Activated T-helper 1 cell treated with anti-CD3 and anti-CD28 coated beads, Interleukin-12 subunit alpha, Interleukin-12 subunit beta, Interleukin-2, Interleukin-4 antibody, amounts not matched to agents 30 ng/mL and 10 ng/mL and 1 ng/mL, durations not matched to agents 14 hours and 24 hours and 36 hours (primary cell): ENCODE data around the gene FAXDC2. TPM values are rescaled to one million over a fixed set of nuclear protein-coding genes. Genes with fewer than 3 reads are reported as not detected.

ENCODE experiments used
- DNase-seq: peaks from one replicate; pipeline ENCODE4 v3.0.0; 2021; ENCODE audit warnings: low spot score
- H3K27ac Mint-ChIP-seq: one replicate; pipeline ENCODE4 v1.8.0; 2021; ENCODE audit warnings: mild to moderate bottlenecking, mixed read lengths
- H3K27me3 Mint-ChIP-seq: one replicate; pipeline ENCODE4 v1.8.0; 2022; ENCODE audit warnings: mild to moderate bottlenecking, moderate library complexity, mixed read lengths; ENCODE audit not compliant: insufficient read depth
- H3K36me3 Mint-ChIP-seq: one replicate; pipeline ENCODE4 v1.8.0; 2021; ENCODE audit warnings: low read depth, mixed read lengths
- H3K4me1 Mint-ChIP-seq: one replicate; pipeline ENCODE4 v1.8.0; 2021; ENCODE audit warnings: low read depth, mixed read lengths
- H3K4me3 Mint-ChIP-seq: one replicate; pipeline ENCODE4 v1.8.0; 2021; ENCODE audit warnings: mild to moderate bottlenecking, moderate library complexity, mixed read lengths
- H3K9me3 Mint-ChIP-seq: one replicate; pipeline ENCODE4 v1.8.0; 2021; ENCODE audit warnings: mixed read lengths
- intact Hi-C: fragments of 100-400 bp; cut with micrococcal nuclease; formaldehyde crosslinking; loops from one replicate; pipeline ENCODE4 v1.15.1; 2024
- total RNA-seq: library from RNA; stranded (reverse); gene quantifications from 2 replicates; pipeline ENCODE4 v1.2.3, GENCODE V29; 2022

FAXDC2 gene
- total RNA-seq, 1 donor from 2014 or later = not detected

- H3K27me3 Mint-ChIP-seq = no peaks in the 10 kb centered on the region
- intact Hi-C loops = no loop called here
- DNase-seq = no peak
- peaks cover 23% of the 10 kb centered on the region for H3K4me1 Mint-ChIP-seq
- no peaks in the 10 kb centered on the region for H3K9me3 Mint-ChIP-seq
- H3K36me3 Mint-ChIP-seq = peaks cover 56% of the 10 kb centered on the region
- no peak overlapping the region for H3K4me3 Mint-ChIP-seq
- no peak overlapping the region for H3K27ac Mint-ChIP-seq
These were observed 55.2 kb downstream of the FAXDC2 start for GRCh38 chr5:154795235-154795596.

DNA sequence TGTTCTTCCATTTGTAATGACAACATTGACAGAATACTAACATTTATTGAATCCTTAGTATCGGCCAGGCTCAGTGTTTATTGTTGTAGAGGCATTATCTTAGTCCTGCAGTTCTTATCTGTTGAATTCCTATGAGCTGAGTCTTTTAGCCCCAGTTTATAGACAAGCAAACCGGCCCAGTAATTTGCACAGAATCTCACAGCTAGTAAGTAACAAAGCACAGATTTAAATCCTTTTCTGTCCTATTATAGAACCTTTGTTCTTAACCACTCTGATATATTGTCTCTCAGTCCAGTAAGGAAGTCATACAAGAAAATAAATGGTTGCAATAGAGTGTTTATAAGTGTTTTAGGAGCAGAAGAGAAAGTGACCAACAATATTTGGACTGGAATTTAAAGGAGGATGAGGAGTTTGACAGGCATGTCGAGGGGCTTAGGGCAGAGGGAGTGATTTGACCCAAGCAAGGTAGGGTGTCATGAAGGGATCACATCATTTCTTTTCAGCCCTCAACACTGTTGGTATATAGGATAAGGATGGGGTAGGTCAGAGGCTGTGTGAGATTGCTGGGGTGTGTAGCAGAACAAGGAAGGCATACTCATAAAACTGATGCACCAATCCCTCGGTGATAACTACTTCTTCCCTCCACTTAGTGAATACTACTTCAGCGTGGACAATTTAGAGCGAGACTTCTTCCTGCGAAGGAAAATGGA lies 55.7 kb downstream of the FAXDC2 start:
- Mint-ChIP-seq H3K4me1 (peaks cover 18% of the 10 kb centered on the region), H3K27me3 (no peaks in the 10 kb centered on the region), H3K4me3 (no peak overlapping the region), H3K9me3 (no peaks in the 10 kb centered on the region), H3K27ac (no peak overlapping the region), H3K36me3 (peaks cover 54% of the 10 kb centered on the region)
- intact Hi-C loops = no loop called here
- DNase-seq = no peak

DNA sequence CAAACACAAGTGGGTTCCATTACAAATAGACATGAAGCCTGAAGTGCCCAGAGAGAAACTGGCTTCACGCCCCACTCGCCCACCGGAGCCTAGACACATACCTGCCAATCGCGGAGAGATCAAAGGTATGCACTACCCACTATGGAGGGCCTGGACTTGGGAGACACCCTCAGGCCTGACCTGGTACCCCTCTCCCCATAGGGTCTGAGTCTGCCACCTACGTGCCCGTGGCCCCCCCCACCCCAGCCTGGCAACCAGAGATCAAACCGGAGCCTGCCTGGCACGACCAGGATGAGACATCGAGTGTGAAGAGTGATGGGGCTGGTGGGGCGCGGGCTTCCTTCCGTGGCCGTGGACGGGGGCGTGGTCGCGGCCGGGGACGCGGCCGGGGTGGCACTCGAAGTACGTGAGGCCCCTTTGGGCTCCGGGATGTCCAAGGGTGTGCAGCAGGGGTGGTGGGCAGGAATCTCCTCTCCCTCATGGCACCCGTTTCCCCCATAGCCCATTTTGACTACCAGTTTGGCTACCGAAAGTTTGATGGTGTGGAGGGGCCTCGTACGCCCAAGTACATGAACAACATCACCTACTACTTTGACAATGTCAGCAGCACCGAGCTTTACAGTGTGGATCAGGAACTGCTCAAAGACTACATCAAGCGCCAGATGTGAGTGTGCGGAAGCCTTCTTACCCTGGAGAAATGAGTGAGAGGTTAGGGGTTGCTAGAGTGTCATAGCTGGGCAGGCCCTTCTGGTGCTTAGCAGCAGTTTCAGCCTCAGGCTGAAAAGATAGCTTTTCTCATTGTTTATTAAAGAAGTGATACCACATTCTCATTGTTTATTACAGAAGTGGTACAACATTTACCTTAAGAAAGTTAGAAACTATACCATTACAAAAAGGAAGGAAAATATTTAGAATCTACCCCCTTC lies 56.5 kb downstream of the FAXDC2 start:
- intact Hi-C loops = loop anchor here (2.0 kb wide), 1 partner anchor 19 kb away; no protein-coding TSS in a partner anchor
- H3K27ac Mint-ChIP-seq = no peak overlapping the region
- H3K27me3 Mint-ChIP-seq = no peaks in the 10 kb centered on the region
- no peak overlapping the region for H3K4me3 Mint-ChIP-seq
- H3K36me3 Mint-ChIP-seq = peaks cover 48% of the 10 kb centered on the region
- no peak for DNase-seq
- no peaks in the 10 kb centered on the region for H3K9me3 Mint-ChIP-seq
- H3K4me1 Mint-ChIP-seq = peaks cover 12% of the 10 kb centered on the region

DNA sequence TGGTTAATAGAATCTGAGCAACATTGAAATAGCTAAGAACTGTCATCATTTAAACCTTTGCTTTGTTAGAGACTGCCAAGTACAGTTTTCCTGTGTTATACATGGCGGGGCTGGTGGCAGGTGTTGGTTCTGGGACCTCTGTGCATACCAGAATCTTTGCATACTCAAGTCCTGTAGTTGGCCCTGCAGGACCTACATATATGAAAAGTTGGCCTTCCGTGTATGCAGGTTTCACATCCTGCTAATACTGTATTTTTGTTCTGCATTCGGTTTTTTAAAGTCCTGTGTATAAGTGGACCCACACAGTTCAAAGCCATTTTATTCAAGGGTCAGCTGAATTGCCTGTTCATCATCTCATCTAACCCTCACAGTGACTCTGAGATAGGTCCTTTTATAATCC lies 58.9 kb downstream of the FAXDC2 start:
- H3K4me3 Mint-ChIP-seq = no peak overlapping the region
- peaks cover 25% of the 10 kb centered on the region for H3K4me1 Mint-ChIP-seq
- intact Hi-C loops = no loop called here
- no peaks in the 10 kb centered on the region for H3K9me3 Mint-ChIP-seq
- DNase-seq = no peak
- no peak overlapping the region for H3K27ac Mint-ChIP-seq
- peaks cover 42% of the 10 kb centered on the region for H3K36me3 Mint-ChIP-seq
- no peaks in the 10 kb centered on the region for H3K27me3 Mint-ChIP-seq

- intact Hi-C loops = no loop called here
- no peaks in the 10 kb centered on the region for H3K27me3 Mint-ChIP-seq
- no peak for DNase-seq
- no peaks in the 10 kb centered on the region for H3K9me3 Mint-ChIP-seq
- peak overlapping the region; percentile 4 for H3K4me3 Mint-ChIP-seq
- H3K36me3 Mint-ChIP-seq = peaks cover 25% of the 10 kb centered on the region
- H3K4me1 Mint-ChIP-seq = peaks cover 47% of the 10 kb centered on the region
- peak overlapping the region; percentile 73 for H3K27ac Mint-ChIP-seq
These were observed 62.2 kb downstream of the FAXDC2 start for GRCh38 chr5:154788212-154788611.

DNA sequence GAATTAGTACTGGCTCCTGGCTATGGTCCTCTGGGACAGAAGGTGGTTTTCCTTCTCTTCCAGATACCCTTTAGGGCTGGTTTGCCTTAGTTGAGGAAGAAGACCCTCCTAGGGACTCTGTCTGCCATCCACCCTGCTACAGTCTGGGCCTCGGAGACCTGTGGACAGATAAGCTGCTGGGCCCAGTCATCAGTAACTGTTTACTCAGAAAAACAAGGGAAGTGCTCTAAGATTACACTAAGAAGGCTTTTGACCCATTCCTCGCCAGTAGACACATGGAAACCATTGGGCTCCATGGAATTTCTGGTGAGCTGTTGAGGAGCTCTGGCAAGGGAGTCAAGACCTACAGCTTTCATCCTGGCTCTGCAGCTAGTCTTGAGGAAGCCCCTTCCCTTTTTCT lies 64.0 kb downstream of the FAXDC2 start:
- intact Hi-C loops = no loop called here
- peaks cover 19% of the 10 kb centered on the region for H3K36me3 Mint-ChIP-seq
- H3K9me3 Mint-ChIP-seq = no peaks in the 10 kb centered on the region
- DNase-seq = no peak
- peaks cover 58% of the 10 kb centered on the region for H3K4me1 Mint-ChIP-seq
- H3K4me3 Mint-ChIP-seq = no peak overlapping the region
- no peak overlapping the region for H3K27ac Mint-ChIP-seq
- H3K27me3 Mint-ChIP-seq = no peaks in the 10 kb centered on the region

DNA sequence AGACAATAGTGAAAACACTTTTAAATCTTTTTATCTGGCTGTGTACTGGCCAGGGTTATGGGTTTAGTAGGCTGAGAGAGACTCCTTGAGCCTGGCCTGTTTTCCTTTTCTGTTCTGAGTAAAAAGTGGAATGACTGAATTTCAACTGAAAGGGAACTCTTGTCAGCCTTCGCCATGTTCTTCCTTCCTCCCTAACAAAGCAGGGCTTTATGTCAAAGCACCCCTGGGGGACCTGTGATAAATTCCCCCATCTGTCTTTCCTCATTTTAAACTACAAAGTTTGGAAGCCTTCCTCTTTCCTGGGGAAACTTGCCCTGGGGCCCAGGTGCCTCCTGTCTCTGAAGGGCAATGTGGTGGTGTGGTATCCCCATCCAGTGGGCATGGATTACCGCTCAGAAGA lies 65.5 kb downstream of the FAXDC2 start:
- Mint-ChIP-seq H3K4me1 (peaks cover 65% of the 10 kb centered on the region), H3K27ac (peak overlapping the region; percentile 38), H3K36me3 (peaks cover 9% of the 10 kb centered on the region), H3K27me3 (no peaks in the 10 kb centered on the region), H3K4me3 (no peak overlapping the region), H3K9me3 (no peaks in the 10 kb centered on the region)
- intact Hi-C loops = no loop called here
- no peak for DNase-seq

GRCh38 chr5:154783774-154784460 lies 66.5 kb downstream of the FAXDC2 start:
- Mint-ChIP-seq H3K4me1 (peaks cover 72% of the 10 kb centered on the region), H3K27ac (no peak overlapping the region), H3K27me3 (no peaks in the 10 kb centered on the region), H3K9me3 (no peaks in the 10 kb centered on the region), H3K4me3 (no peak overlapping the region), H3K36me3 (peaks cover 8% of the 10 kb centered on the region)
- DNase-seq = no peak
- intact Hi-C loops = loop anchor here (2.0 kb wide), 1 partner anchor 27 kb away; no protein-coding TSS in a partner anchor

DNA sequence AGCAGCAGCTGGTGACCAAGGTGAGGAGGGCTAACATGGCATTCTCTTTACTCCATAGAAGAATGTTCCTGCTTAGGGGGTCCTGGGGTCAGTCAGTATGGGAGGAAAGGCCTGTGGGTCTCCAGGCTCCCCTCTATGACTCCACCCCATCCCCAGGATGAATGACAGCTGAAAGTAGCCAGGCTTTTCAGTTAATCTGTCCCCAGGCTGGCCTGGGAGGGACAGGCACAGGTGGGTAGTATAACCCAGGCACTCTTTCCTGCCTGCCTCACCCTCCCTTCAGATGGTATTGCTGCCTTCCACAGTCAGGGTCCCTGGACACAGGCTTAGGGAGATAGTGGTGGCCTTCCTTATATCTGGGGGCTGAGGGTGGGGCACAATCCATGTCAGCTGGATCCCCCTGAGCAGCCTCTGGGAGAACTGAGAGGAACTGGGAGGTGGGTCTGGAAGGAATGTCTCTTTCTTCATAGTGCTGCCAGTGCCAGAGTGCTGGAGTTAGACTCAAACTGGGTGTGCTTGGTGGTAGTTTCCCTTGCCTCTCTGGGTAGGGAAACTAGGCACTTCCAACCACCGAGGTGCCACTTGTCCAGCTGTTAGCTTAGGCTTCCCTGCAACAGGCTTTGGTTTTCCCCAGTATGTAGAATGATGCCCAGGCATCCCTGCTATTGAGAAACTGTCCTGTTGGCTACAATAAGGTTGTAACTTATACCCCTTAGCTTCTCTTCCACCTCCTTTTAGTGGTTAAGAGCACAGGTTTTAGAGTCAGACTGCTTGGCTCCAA lies 67.4 kb downstream of the FAXDC2 start:
- Mint-ChIP-seq H3K4me3 (no peak overlapping the region), H3K4me1 (peaks cover 67% of the 10 kb centered on the region), H3K27ac (no peak overlapping the region), H3K9me3 (no peaks in the 10 kb centered on the region), H3K36me3 (peaks cover 5% of the 10 kb centered on the region), H3K27me3 (no peaks in the 10 kb centered on the region)
- DNase-seq = no peak
- intact Hi-C loops = loop anchor here (2.0 kb wide), 1 partner anchor 26 kb away; no protein-coding TSS in a partner anchor

DNA sequence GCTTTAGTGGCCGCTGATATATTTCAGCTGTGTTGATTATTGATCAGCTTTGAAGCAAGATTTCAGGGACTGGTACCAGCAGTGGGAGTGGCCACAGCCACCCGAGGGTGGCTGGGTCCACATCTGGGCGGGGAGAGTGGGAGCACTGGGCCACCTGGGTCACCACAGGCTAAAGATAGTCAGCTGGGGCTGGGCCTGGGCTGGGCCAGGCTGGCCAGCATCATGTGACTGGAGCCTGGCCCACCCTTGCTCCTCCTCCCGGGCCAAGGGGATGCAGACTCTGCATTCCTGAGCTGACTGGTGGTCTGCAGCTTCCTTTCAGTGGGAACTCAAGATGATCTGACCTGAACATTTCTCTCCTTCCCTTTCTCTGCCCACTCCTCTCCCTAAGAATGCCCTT lies 68.1 kb downstream of the FAXDC2 start:
- Mint-ChIP-seq H3K36me3 (peaks cover 5% of the 10 kb centered on the region), H3K27me3 (no peaks in the 10 kb centered on the region), H3K9me3 (no peaks in the 10 kb centered on the region), H3K4me3 (no peak overlapping the region), H3K4me1 (peaks cover 60% of the 10 kb centered on the region), H3K27ac (peak overlapping the region; percentile 18)
- DNase-seq = no peak
- intact Hi-C loops = loop anchor here (2.0 kb wide), 1 partner anchor 26 kb away; no protein-coding TSS in a partner anchor

- Mint-ChIP-seq H3K36me3 (no peaks in the 10 kb centered on the region), H3K9me3 (no peaks in the 10 kb centered on the region), H3K4me1 (peaks cover 49% of the 10 kb centered on the region), H3K4me3 (no peak overlapping the region), H3K27ac (no peak overlapping the region), H3K27me3 (no peaks in the 10 kb centered on the region)
- DNase-seq = no peak
- intact Hi-C loops = no loop called here
These were observed 70.3 kb downstream of the FAXDC2 start for GRCh38 chr5:154780128-154780527.

DNA sequence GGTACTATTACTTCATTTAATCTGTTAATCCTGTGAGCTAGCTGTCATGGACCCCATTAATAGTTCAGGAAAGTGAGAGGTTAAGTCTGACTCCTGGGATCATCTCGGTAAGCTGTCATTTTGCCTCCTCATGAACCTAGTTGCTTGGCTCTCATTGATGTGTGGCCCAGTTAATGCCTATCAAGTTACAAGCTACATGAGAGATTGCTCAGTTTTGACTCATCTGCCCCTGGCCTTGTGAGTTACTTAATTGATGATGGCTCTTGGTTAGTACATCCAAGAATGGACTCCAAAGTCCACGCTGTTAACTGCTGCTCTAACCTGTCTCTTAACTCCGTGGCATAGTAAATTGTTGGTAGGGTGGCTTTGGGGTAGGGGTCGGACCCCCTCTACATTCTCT lies 71.3 kb downstream of the FAXDC2 start:
- intact Hi-C loops = no loop called here
- H3K27ac Mint-ChIP-seq = no peak overlapping the region
- H3K4me1 Mint-ChIP-seq = peaks cover 49% of the 10 kb centered on the region
- H3K4me3 Mint-ChIP-seq = no peak overlapping the region
- DNase-seq = no peak
- H3K36me3 Mint-ChIP-seq = no peaks in the 10 kb centered on the region
- H3K27me3 Mint-ChIP-seq = no peaks in the 10 kb centered on the region
- H3K9me3 Mint-ChIP-seq = no peaks in the 10 kb centered on the region
